ENCODE measurements around the gene MSTN.
"Not testable (repeated sequence)": the region's sequence is repeated elsewhere in the genome, so short reads cannot be mapped to it uniquely, and the experiment has no call there.

Gene MSTN

DNA sequence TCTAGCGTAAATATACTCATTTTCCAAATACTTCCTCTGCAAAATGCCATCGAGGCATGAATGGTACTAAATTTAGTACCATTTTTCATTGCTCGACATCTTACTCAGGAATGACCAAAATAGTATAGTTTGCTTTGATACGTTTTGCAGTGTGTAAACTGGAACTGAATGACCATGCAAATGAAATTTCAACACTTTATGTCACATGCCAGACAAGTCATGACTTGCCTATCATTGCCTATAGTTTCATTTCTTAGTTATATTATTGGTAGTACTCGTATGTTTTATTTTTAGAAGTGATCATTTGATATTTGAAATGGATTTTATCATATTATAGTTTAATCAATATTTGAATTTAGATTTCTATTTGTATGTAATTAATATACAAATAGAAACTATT is 9.1 kb downstream of the MSTN start:
- TF ChIP-seq, protein P1, sequence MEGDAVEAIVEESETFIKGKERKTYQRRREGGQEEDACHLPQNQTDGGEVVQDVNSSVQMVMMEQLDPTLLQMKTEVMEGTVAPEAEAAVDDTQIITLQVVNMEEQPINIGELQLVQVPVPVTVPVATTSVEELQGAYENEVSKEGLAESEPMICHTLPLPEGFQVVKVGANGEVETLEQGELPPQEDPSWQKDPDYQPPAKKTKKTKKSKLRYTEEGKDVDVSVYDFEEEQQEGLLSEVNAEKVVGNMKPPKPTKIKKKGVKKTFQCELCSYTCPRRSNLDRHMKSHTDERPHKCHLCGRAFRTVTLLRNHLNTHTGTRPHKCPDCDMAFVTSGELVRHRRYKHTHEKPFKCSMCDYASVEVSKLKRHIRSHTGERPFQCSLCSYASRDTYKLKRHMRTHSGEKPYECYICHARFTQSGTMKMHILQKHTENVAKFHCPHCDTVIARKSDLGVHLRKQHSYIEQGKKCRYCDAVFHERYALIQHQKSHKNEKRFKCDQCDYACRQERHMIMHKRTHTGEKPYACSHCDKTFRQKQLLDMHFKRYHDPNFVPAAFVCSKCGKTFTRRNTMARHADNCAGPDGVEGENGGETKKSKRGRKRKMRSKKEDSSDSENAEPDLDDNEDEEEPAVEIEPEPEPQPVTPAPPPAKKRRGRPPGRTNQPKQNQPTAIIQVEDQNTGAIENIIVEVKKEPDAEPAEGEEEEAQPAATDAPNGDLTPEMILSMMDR (IDR thresholded peaks at IDR 0.05; ENCODE audit: insufficient read depth, low read depth, low read length, missing control alignments) = no peak
- no peak for DNase-seq (ENCODE audit: low read depth)
- H3K4me3 ChIP-seq (ENCODE audit: low read depth, low read length) = no peak overlapping the region

DNA sequence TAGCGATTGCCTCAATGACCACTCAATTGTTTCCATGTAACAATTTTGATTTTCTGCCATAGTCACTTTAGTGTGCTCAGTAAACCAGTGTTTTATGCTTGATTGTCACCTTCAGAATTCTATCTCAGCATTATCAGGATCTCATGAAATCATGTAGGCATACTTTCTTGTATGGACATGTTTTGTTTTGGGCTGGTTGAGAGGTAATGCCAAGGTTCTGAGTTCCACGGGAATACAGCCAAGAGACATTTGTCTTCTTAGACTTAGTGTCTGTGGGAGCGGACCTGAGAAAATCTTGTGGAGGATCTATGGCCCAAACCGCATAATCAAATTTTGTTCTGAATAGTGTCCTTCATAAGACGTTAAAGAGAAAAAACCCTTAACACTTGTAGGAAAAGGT is 10.2 kb downstream of the MSTN start:
- TF ChIP-seq, protein P1 (IDR thresholded peaks at IDR 0.05; ENCODE audit: insufficient read depth, low read depth, low read length, missing control alignments) = no peak
- no peak overlapping the region for H3K4me3 ChIP-seq (ENCODE audit: low read depth, low read length)
- DNase-seq (ENCODE audit: low read depth) = no peak

DNA sequence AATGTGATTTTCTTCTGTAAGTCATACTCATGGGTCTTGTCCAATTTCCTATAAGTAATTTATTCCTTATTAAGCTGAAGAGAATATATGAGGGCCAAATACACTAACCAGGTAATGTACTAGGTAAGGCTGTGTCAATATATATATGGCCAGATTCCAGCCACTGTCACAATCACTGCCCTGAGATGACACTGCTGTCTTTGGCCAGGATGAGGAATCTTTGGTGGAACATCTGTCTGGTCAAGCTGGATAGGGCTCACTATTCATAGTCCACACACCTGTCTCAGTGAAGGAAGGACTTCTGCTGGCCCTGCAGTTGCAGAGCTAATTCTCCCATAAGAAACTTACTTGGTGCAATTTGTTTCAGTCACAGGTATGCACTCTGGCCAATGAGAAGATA is 11.3 kb downstream of the MSTN start:
- TF ChIP-seq, protein P1 (IDR thresholded peaks at IDR 0.05; ENCODE audit: insufficient read depth, low read depth, low read length, missing control alignments) = no peak
- H3K4me3 ChIP-seq (ENCODE audit: low read depth, low read length) = no peak overlapping the region
- no peak for DNase-seq (ENCODE audit: low read depth)

DNA sequence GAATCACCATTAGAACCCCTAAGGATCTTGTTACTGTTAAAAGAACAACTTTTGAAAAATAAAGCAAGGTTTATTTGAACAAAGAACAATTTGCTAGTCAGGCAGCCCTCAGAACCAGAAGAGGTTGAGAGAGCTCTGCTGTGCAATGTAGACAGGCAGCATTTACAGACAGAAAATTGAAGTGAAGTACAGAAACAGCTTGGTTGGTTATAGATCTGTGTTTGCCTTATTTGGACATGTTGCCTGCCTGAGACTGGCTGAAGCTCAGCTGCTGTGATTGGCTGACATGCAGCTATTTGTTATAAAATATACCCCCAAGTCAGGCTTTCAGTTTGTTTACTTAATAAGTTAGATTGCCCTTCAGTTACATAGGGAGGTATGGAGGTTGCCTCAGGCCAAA is 12.5 kb downstream of the MSTN start:
- H3K4me3 ChIP-seq (ENCODE audit: low read depth, low read length) = no peak overlapping the region
- TF ChIP-seq, protein P1 (IDR thresholded peaks at IDR 0.05; ENCODE audit: insufficient read depth, low read depth, low read length, missing control alignments) = no peak
- DNase-seq (ENCODE audit: low read depth) = peak; percentile 13

DNA sequence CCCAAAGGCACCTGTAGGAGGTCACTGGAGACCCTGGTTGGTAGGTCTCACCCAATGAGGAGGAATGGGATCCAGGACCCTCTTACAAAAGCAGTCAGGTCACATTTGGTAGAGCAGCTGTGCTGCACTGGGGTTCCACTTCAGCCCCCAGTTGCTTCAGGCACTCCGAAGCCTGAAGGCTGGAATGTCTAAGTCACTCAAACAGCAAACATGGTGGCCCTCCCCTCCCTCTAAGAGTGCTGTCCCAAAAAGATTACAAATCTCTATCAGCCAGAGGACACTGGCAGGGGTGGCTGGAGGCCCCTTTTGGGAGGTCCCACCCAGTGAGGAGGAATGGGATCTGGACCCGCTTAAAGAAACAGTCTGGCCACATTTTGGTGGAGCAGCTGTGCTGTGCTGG is 17.7 kb downstream of the MSTN start:
- DNase-seq (ENCODE audit: low read depth) = no peak
- TF ChIP-seq, protein P1 (IDR thresholded peaks at IDR 0.05; ENCODE audit: insufficient read depth, low read depth, low read length, missing control alignments) = no peak
- no peak overlapping the region for H3K4me3 ChIP-seq (ENCODE audit: low read depth, low read length)

DNA sequence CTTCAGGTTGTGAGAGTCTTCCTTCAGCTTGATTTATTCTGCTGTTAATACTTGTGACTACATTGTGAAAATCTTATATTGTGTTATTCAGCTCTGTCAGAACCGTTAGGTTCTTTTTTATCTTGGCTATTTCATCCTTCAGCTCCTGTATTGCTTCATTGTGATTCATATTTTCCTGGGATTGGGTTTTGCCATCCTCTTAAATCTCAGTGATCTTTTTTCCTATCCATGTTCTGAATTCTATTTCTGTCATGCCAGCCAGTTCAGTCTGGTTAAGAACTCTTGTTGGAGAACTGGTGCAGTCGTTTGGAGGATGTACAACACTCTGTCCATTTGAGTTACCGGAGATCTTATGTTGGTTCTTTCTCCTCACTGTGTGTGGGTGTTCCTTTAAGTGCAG is 19.1 kb downstream of the MSTN start:
- H3K4me3 ChIP-seq (ENCODE audit: low read depth, low read length) = no peak overlapping the region
- TF ChIP-seq, protein P1 (IDR thresholded peaks at IDR 0.05; ENCODE audit: insufficient read depth, low read depth, low read length, missing control alignments) = no peak
- no peak for DNase-seq (ENCODE audit: low read depth)

DNA sequence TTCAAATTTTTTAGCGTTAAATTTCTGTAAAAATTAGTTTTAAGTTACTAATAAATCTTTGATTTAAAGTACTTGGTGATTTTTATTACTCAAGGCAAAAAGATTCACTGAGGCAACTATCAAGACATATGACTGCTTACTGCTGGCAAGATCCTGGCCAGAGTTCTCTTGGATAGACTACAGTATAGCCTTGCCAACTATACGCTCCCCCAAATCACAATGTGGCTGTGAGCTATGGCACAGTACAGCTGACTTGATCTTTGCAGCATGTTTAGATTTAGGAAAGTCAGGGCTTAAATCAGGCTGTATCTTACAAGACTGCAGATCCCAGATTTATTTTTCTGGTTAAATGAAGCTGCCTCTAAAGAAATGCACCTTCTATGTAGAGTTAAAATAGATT is 26.5 kb downstream of the MSTN start:
- DNase-seq (ENCODE audit: low read depth) = no peak
- TF ChIP-seq, protein P1 (IDR thresholded peaks at IDR 0.05; ENCODE audit: insufficient read depth, low read depth, low read length, missing control alignments) = no peak
- no peak overlapping the region for H3K4me3 ChIP-seq (ENCODE audit: low read depth, low read length)

DNA sequence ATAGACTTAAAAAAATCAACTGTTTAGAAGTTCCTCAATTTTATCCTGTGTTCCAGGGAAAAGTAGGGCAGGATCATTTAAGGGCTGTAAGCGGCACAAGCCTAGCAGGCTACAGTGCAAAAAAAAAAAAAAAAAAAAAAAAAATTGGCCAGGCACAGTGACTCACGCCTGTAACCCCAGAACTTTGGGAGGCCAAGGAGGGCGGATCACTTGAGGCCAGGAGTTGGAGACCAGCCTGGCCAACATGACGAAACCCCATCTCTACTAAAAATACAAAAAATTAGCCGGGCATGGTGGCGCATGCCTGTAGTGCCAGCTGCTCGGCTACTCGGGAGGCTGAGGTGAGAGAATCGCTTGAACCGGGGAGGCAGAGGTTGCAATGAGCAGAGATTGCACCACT is 28.1 kb downstream of the MSTN start:
- not testable (repeated sequence) for H3K4me3 ChIP-seq (ENCODE audit: low read depth, low read length); DNase-seq (ENCODE audit: low read depth)
